Measurements from ENCODE around the gene PRMT9. TPM values are rescaled to one million over a fixed set of nuclear protein-coding genes. Genes with fewer than 3 reads are reported as not detected.

The PRMT9 gene
- total and polyA plus RNA-seq, 2 donors (not counting 1 experiment from before 2014, with no cell fraction given), result 5.6 to 11.0 TPM

- intact Hi-C loops (cut with micrococcal nuclease), result no loop called here
- Histone ChIP-seq H3K27ac (ENCODE audit: low read length in 2 of 2) (no peak overlapping the region), H3K36me3 (replicated peaks in 1 of 2; ENCODE audit: control extremely low read depth in 1 of 2, control insufficient read depth in 1 of 2, extremely low read depth in 1 of 2, insufficient read depth in 2 of 2, low read length in 1 of 2) (no peaks in the 10 kb centered on the region), H3K27me3 (replicated peaks in 1 of 4; ENCODE audit: control extremely low read depth in 1 of 4, control insufficient read depth in 3 of 4, insufficient read depth in 4 of 4, low read length in 3 of 4) (no peaks in the 10 kb centered on the region), H3K79me2 (ENCODE audit: control insufficient read depth, insufficient read depth, low read length) (no peaks in the 10 kb centered on the region), H4K20me1 (ENCODE audit: control insufficient read depth, insufficient read depth, low read length, poor library complexity, severe bottlenecking) (no peaks in the 10 kb centered on the region), H2AFZ (ENCODE audit: insufficient read depth, low read depth, low read length, poor library complexity, severe bottlenecking) (no peak overlapping the region), H3K4me2 (replicated peaks; ENCODE audit: low read depth, low read length, poor library complexity, severe bottlenecking) (no peak overlapping the region), H3K4me1 (ENCODE audit: control insufficient read depth in 2 of 2, insufficient read depth in 2 of 2, low read length in 2 of 2) (no peaks in the 10 kb centered on the region), H3K4me3 (ENCODE audit: control extremely low read depth in 1 of 5, extremely low read depth in 1 of 5, insufficient read depth in 1 of 5, low read depth in 2 of 5, low read length in 4 of 5) (no peak overlapping the region), H3K9ac (ENCODE audit: low read length) (no peak overlapping the region), H3K9me3 (ENCODE audit: control extremely low read depth in 1 of 3, control insufficient read depth in 2 of 3, insufficient read depth in 1 of 3, low read length in 2 of 3) (no peaks in the 10 kb centered on the region)
- no peaks in the 10 kb centered on the region for H3K9me3 Mint-ChIP-seq (ENCODE audit: insufficient read depth)
- CTCF ChIA-PET, result no interaction called here
- no peak overlapping the region for H3K27ac Mint-ChIP-seq
- H3K27me3 Mint-ChIP-seq, result peaks cover 14% of the 10 kb centered on the region
- H3K4me3 Mint-ChIP-seq, result no peak overlapping the region
- H3K4me1 Mint-ChIP-seq, result no peaks in the 10 kb centered on the region
- POLR2A ChIA-PET, result no interaction called here
- TF ChIP-seq EZH2 (IDR thresholded peaks at IDR 0.05; ENCODE audit: borderline replicate concordance, insufficient read depth, low read depth, low read length, poor library complexity, severe bottlenecking), result no peak
- TF ChIP-seq, protein P1, sequence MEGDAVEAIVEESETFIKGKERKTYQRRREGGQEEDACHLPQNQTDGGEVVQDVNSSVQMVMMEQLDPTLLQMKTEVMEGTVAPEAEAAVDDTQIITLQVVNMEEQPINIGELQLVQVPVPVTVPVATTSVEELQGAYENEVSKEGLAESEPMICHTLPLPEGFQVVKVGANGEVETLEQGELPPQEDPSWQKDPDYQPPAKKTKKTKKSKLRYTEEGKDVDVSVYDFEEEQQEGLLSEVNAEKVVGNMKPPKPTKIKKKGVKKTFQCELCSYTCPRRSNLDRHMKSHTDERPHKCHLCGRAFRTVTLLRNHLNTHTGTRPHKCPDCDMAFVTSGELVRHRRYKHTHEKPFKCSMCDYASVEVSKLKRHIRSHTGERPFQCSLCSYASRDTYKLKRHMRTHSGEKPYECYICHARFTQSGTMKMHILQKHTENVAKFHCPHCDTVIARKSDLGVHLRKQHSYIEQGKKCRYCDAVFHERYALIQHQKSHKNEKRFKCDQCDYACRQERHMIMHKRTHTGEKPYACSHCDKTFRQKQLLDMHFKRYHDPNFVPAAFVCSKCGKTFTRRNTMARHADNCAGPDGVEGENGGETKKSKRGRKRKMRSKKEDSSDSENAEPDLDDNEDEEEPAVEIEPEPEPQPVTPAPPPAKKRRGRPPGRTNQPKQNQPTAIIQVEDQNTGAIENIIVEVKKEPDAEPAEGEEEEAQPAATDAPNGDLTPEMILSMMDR (IDR thresholded peaks at IDR 0.05), result no peak
- ATAC-seq (ENCODE audit: low read depth) (no peak), DNase-seq (no peak)
- 92% methylated on average over 3 of the region's 4 CpGs for WGBS (ENCODE audit: insufficient coverage)
Measured at GRCh38 chr4:147725673-147726072, 41.7 kb upstream of the PRMT9 start.

- DNase-seq (no peak), ATAC-seq (ENCODE audit: low read depth) (no peak)
- H4K20me1 ChIP-seq (ENCODE audit: control insufficient read depth, insufficient read depth, low read length, poor library complexity, severe bottlenecking), result no peaks in the 10 kb centered on the region
- H3K27ac ChIP-seq (ENCODE audit: low read length in 2 of 2), result no peak overlapping the region
- no peak overlapping the region for H3K27ac Mint-ChIP-seq
- peaks cover 14% of the 10 kb centered on the region for H3K27me3 Mint-ChIP-seq
- no peaks in the 10 kb centered on the region for H3K79me2 ChIP-seq (ENCODE audit: control insufficient read depth, insufficient read depth, low read length)
- ChIA-PET POLR2A (interaction anchor here (0.5 kb wide), 1 partner anchor 58 kb away, joined by 5 read pairs; no protein-coding TSS in a partner anchor), CTCF (no interaction called here)
- TF ChIP-seq EZH2 (IDR thresholded peaks at IDR 0.05; ENCODE audit: borderline replicate concordance, insufficient read depth, low read depth, low read length, poor library complexity, severe bottlenecking), result no peak
- TF ChIP-seq, protein P1 (IDR thresholded peaks at IDR 0.05), result no peak
- intact Hi-C loops (cut with micrococcal nuclease), result no loop called here
- no peaks in the 10 kb centered on the region for H3K36me3 ChIP-seq (replicated peaks in 1 of 2; ENCODE audit: control extremely low read depth in 1 of 2, control insufficient read depth in 1 of 2, extremely low read depth in 1 of 2, insufficient read depth in 2 of 2, low read length in 1 of 2)
- H3K9me3 Mint-ChIP-seq (ENCODE audit: insufficient read depth), result no peaks in the 10 kb centered on the region
- no peaks in the 10 kb centered on the region for H3K4me1 ChIP-seq (ENCODE audit: control insufficient read depth in 2 of 2, insufficient read depth in 2 of 2, low read length in 2 of 2)
- H3K9ac ChIP-seq (ENCODE audit: low read length), result no peak overlapping the region
- H3K4me2 ChIP-seq (replicated peaks; ENCODE audit: low read depth, low read length, poor library complexity, severe bottlenecking), result no peak overlapping the region
- H3K4me1 Mint-ChIP-seq, result no peaks in the 10 kb centered on the region
- no peaks in the 10 kb centered on the region for H3K27me3 ChIP-seq (replicated peaks in 1 of 4; ENCODE audit: control extremely low read depth in 1 of 4, control insufficient read depth in 3 of 4, insufficient read depth in 4 of 4, low read length in 3 of 4)
- H3K9me3 ChIP-seq (ENCODE audit: control extremely low read depth in 1 of 3, control insufficient read depth in 2 of 3, insufficient read depth in 1 of 3, low read length in 2 of 3), result no peaks in the 10 kb centered on the region
- no peak overlapping the region for H3K4me3 ChIP-seq (ENCODE audit: control extremely low read depth in 1 of 5, extremely low read depth in 1 of 5, insufficient read depth in 1 of 5, low read depth in 2 of 5, low read length in 4 of 5)
- no peak overlapping the region for H3K4me3 Mint-ChIP-seq
- WGBS (ENCODE audit: insufficient coverage), result 79% methylated on average over 6 of the region's 13 CpGs
- no peak overlapping the region for H2AFZ ChIP-seq (ENCODE audit: insufficient read depth, low read depth, low read length, poor library complexity, severe bottlenecking)
Measured at GRCh38 chr4:147724468-147725201, 40.7 kb upstream of the PRMT9 start.

All from B cell (primary cell).